Body of pancreas (tissue), 4 donors: ENCODE data around the gene GFY. TPM values are rescaled to one million over a fixed set of nuclear protein-coding genes. Genes with fewer than 3 reads are reported as not detected.

Source experiments
- ATAC-seq: fragments of 150-250 bp; one replicate; pipeline ENCODE4 v1.9.1; 2016
- DNase-seq, 4 donors: peaks; one replicate each; pipeline ENCODE4 v3.0.0-alpha.2; 2019
- H3K27ac ChIP-seq, 4 donors: fragments of 200-600 bp; sonication (generic); 1 replicate in 3 of 4; 2 replicates in 1 of 4; pipeline versions ENCODE4 v1.5.1 to v1.6.1; 2016 to 2019; ENCODE audit warnings: mild to moderate bottlenecking in 1 of 4, mixed read lengths in 1 of 4, moderate library complexity in 1 of 4
- H3K27me3 ChIP-seq, 2 donors: fragments of 200-600 bp; sonication (generic); one replicate each; pipeline ENCODE4 v1.6.0; 2016; ENCODE audit warnings: mild to moderate bottlenecking in 1 of 2
- H3K36me3 ChIP-seq, 2 donors: fragments of 200-600 bp; sonication (generic); replicated peaks in 1 of 2; 2 replicates each; pipeline ENCODE4 v1.5.1; 2016; ENCODE audit warnings: low read depth in 2 of 2; ENCODE audit not compliant: insufficient read depth in 1 of 2
- H3K4me1 ChIP-seq: fragments of 200-600 bp; sonication (generic); one replicate; pipeline ENCODE4 v1.6.0; 2016
- H3K4me3 ChIP-seq, 2 donors: fragments of 200-600 bp; sonication (generic); 1 replicate in 1 of 2; 2 replicates in 1 of 2; pipeline ENCODE4 v1.5.1; 2016 to 2019
- H3K9me3 ChIP-seq, 3 donors: fragments of 200-600 bp; sonication (generic); 1 replicate in 2 of 3; 2 replicates in 1 of 3; pipeline ENCODE4 v1.5.1; 2016
- CTCF ChIP-seq, 7 experiments: fragments of 450-650 bp in 4 of 7; fragments of 200-600 bp in 3 of 7; sonication (generic) in 3 of 7; IDR thresholded peaks; one replicate each; pipeline ENCODE4 v1.5.1; 2016 to 2019; ENCODE audit warnings: antibody characterized with exemption in 7 of 7
- POLR2A ChIP-seq, 3 donors: fragments of 450-650 bp; IDR thresholded peaks; one replicate each; pipeline ENCODE4 v1.6.1; 2016; ENCODE audit warnings: antibody characterized with exemption in 3 of 3, mild to moderate bottlenecking in 2 of 3
- WGBS, 2 donors: methylation state at CpG; one replicate each; pipeline ENCODE4 v1.1.5; 2017; 5-methylcytosine and 5-hydroxymethylcytosine counted together
- intact Hi-C: fragments of 100-400 bp; cut with DNase I; formaldehyde crosslinking; loops from one replicate; pipeline ENCODE4 v1.15.1; 2023
- total RNA-seq, 2 donors: library from RNA; depleted of rRNA; stranded (reverse); fragments of >200 nt; gene quantifications; one replicate each; pipeline ENCODE4 v1.1.0, GENCODE V29; 2016

GFY gene
- not detected for total RNA-seq

- intact Hi-C loops = no loop called here
- H3K27me3 ChIP-seq = peaks cover 0 to 64% of the 10 kb centered on the region in 2 donors
- H3K4me3 ChIP-seq = no peak within 1 kb of the TSS
- 34 to 43% methylated on average over 6 to 7 of the region's 7 CpGs for WGBS, 2 donors
- no peaks in the 10 kb centered on the region for H3K9me3 ChIP-seq
- ATAC-seq (no peak), DNase-seq (no peak)
- H3K36me3 ChIP-seq = no peaks in the 10 kb centered on the region
- H3K4me1 ChIP-seq = peaks cover 36% of the 10 kb centered on the region
- no peak within 1 kb of the TSS for H3K27ac ChIP-seq
- TF ChIP-seq POLR2A (IDR thresholded peaks at IDR 0.05) (no peak), CTCF (IDR thresholded peaks at IDR 0.05) (no peak)
Measured at GRCh38 chr19:49425178-49425577, at the start of gene GFY. Gene GFY (plus strand): TSS chr19:49425388. CDS start chr19:49426431, 1,043 bp downstream.

- no peak for TF ChIP-seq CTCF (IDR thresholded peaks at IDR 0.05)
- no peaks in the 10 kb centered on the region for H3K36me3 ChIP-seq
- ATAC-seq (no peak), DNase-seq (no peak)
- H3K4me1 ChIP-seq = no peaks in the 10 kb centered on the region
- no peaks in the 10 kb centered on the region for H3K9me3 ChIP-seq
- H3K4me3 ChIP-seq = no peak overlapping the region
- intact Hi-C loops = no loop called here
- 82 to 87% methylated on average over 3 of the region's 3 CpGs for WGBS, 2 donors
- H3K27ac ChIP-seq = no peak overlapping the region
- H3K27me3 ChIP-seq = no peaks in the 10 kb centered on the region
Measured at GRCh38 chr19:49378512-49378911, 46.7 kb upstream of the GFY start.

- Histone ChIP-seq H3K4me3 (no peak overlapping the region), H3K27me3 (no peaks in the 10 kb centered on the region), H3K27ac (no peak overlapping the region), H3K36me3 (no peaks in the 10 kb centered on the region), H3K9me3 (no peaks in the 10 kb centered on the region), H3K4me1 (no peaks in the 10 kb centered on the region)
- TF ChIP-seq CTCF (IDR thresholded peaks at IDR 0.05) = no peak
- no peak for TF ChIP-seq POLR2A (IDR thresholded peaks at IDR 0.05)
- 95 to 96% methylated on average over 3 of the region's 3 CpGs for WGBS, 2 donors
- no peak for DNase-seq
- no peak for ATAC-seq
- intact Hi-C loops = no loop called here
Measured at GRCh38 chr19:49380391-49380790, 44.8 kb upstream of the GFY start.

GRCh38 chr19:49382639-49383038, 42.5 kb upstream of the GFY start:
- no peak for TF ChIP-seq POLR2A (IDR thresholded peaks at IDR 0.05)
- no peak for TF ChIP-seq CTCF (IDR thresholded peaks at IDR 0.05)
- DNase-seq (no peak), ATAC-seq (no peak)
- Histone ChIP-seq H3K9me3 (no peaks in the 10 kb centered on the region), H3K4me1 (no peaks in the 10 kb centered on the region), H3K27me3 (no peaks in the 10 kb centered on the region), H3K36me3 (no peaks in the 10 kb centered on the region), H3K27ac (no peak overlapping the region), H3K4me3 (no peak overlapping the region)
- intact Hi-C loops = no loop called here
- WGBS, 2 donors = 90 to 93% methylated on average over 5 of the region's 5 CpGs

GRCh38 chr19:49383599-49383998, 41.6 kb upstream of the GFY start:
- DNase-seq (no peak), ATAC-seq (no peak)
- TF ChIP-seq CTCF (IDR thresholded peaks at IDR 0.05) (no peak), POLR2A (IDR thresholded peaks at IDR 0.05) (no peak)
- Histone ChIP-seq H3K36me3 (no peaks in the 10 kb centered on the region), H3K4me3 (no peak overlapping the region), H3K27me3 (no peaks in the 10 kb centered on the region), H3K27ac (no peak overlapping the region), H3K9me3 (no peaks in the 10 kb centered on the region), H3K4me1 (peaks cover 5% of the 10 kb centered on the region)
- 41 to 86% methylated on average over 1 of the region's 1 CpG for WGBS, 2 donors
- intact Hi-C loops = no loop called here
